SK-N-SH (cell line): Measurements from ENCODE around the gene LRATD1.

Source experiments
- EP300 ChIP-seq, 2 experiments: IDR thresholded peaks; 2 replicates each; pipeline versions ENCODE4 v1.4.0 to v1.6.1; 2012; ENCODE audit warnings: borderline replicate concordance in 1 of 2, low read depth in 1 of 2, low read length in 1 of 2
- JUND ChIP-seq: IDR thresholded peaks from 2 replicates; pipeline ENCODE4 v1.4.0; 2012
- YY1 ChIP-seq: IDR thresholded peaks from 2 replicates; pipeline ENCODE4 v1.4.0; 2012; ENCODE audit warnings: low read depth, mild to moderate bottlenecking
- TF ChIP-seq, protein P1 (sequence below): fragments of 200-600 bp; sonication (generic); IDR thresholded peaks from 2 replicates; pipeline ENCODE4 v1.6.1; 2017; ENCODE audit warnings: antibody characterized with exemption, mild to moderate bottlenecking, moderate library complexity
- TF ChIP-seq, protein P2 (sequence below): IDR thresholded peaks from 2 replicates; pipeline ENCODE4 v1.6.1; 2012; ENCODE audit warnings: mild to moderate bottlenecking, low read depth, low read length, moderate library complexity

- TF ChIP-seq, protein P1, sequence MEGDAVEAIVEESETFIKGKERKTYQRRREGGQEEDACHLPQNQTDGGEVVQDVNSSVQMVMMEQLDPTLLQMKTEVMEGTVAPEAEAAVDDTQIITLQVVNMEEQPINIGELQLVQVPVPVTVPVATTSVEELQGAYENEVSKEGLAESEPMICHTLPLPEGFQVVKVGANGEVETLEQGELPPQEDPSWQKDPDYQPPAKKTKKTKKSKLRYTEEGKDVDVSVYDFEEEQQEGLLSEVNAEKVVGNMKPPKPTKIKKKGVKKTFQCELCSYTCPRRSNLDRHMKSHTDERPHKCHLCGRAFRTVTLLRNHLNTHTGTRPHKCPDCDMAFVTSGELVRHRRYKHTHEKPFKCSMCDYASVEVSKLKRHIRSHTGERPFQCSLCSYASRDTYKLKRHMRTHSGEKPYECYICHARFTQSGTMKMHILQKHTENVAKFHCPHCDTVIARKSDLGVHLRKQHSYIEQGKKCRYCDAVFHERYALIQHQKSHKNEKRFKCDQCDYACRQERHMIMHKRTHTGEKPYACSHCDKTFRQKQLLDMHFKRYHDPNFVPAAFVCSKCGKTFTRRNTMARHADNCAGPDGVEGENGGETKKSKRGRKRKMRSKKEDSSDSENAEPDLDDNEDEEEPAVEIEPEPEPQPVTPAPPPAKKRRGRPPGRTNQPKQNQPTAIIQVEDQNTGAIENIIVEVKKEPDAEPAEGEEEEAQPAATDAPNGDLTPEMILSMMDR: no peak
- no peak; a peak in 1 of 4 replicates for TF ChIP-seq EP300 (IDR thresholded peaks at IDR 0.05; ENCODE audit: borderline replicate concordance in 1 of 2, low read depth in 1 of 2, low read length in 1 of 2)
- TF ChIP-seq JUND: no peak
- TF ChIP-seq YY1: no peak
- TF ChIP-seq, protein P2, sequence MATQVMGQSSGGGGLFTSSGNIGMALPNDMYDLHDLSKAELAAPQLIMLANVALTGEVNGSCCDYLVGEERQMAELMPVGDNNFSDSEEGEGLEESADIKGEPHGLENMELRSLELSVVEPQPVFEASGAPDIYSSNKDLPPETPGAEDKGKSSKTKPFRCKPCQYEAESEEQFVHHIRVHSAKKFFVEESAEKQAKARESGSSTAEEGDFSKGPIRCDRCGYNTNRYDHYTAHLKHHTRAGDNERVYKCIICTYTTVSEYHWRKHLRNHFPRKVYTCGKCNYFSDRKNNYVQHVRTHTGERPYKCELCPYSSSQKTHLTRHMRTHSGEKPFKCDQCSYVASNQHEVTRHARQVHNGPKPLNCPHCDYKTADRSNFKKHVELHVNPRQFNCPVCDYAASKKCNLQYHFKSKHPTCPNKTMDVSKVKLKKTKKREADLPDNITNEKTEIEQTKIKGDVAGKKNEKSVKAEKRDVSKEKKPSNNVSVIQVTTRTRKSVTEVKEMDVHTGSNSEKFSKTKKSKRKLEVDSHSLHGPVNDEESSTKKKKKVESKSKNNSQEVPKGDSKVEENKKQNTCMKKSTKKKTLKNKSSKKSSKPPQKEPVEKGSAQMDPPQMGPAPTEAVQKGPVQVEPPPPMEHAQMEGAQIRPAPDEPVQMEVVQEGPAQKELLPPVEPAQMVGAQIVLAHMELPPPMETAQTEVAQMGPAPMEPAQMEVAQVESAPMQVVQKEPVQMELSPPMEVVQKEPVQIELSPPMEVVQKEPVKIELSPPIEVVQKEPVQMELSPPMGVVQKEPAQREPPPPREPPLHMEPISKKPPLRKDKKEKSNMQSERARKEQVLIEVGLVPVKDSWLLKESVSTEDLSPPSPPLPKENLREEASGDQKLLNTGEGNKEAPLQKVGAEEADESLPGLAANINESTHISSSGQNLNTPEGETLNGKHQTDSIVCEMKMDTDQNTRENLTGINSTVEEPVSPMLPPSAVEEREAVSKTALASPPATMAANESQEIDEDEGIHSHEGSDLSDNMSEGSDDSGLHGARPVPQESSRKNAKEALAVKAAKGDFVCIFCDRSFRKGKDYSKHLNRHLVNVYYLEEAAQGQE: no peak
Measured at GRCh38 chr2:14633461-14634181, 1.1 kb downstream of the LRATD1 start.
